NCI-H128 (cell line): ENCODE data around the gene SEZ6L2.
"Not testable (repeated sequence)": the region's sequence is repeated elsewhere in the genome, so short reads cannot be mapped to it uniquely, and the experiment has no call there.

ENCODE experiments used
- DNase-seq: peaks from one replicate; lab custom pipeline; 2025; ENCODE audit not compliant: unreplicated experiment; lab: John Stamatoyannopoulos, UW

Gene SEZ6L2

DNA sequence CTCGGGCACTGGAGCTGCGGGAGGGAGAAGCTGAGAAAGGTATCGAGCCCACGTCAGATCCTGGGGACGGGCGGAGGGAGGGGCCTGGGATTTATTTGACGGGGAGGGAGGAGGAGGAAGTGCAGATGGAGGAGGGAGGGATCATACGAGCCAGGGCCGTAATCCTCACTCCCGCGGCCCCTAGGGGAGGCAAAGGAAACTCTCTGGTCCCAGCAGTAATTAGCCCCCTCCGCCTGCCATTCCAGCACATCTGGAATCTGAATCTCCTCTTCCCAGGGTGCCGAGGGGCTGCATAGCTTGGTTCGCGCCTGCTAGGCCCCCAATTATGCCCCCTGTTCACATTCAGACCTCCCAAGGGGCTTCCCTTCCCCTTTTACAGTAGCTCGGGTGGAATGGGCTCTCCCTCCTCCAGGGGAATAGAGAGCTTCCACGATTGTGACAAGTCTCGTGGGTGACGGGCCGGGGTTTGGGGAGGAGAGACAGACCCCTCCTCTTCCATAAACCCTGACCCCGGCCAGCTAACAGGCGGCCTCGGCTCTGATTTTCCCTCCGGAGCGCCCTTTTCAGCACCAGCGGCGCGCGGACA is at the start of gene SEZ6L2:
Gene SEZ6L2, minus strand, starts transcription at position 35 of the 586 bp plus-strand sequence. CDS start 531 bp downstream, outside the sequence.
- peak; percentile 51 for DNase-seq

- no peak for DNase-seq
Measured at GRCh38 chr16:29947897-29948296, 48.5 kb upstream of the SEZ6L2 start.

GRCh38 chr16:29943846-29944799 is 44.8 kb upstream of the SEZ6L2 start:
- no peak for DNase-seq

DNA sequence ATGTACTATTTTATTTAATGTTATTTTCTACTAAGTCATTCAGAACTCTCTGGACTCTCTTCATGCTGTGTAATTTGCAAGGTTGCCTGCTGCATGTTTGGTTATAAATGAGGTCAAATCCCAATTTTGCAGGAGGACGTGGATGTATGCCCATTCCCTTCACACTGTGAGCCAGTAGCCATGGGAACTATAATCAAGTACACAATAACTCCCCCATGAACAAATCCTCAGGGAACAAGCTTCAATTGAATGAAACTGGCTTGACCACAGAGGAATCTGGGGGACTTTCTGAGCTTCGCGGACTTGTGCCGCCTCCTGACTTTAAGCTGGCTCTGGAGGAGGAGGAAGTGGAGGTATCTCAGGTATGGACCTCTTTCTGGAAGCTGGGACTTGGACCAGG is 41.3 kb upstream of the SEZ6L2 start:
- DNase-seq = no peak

DNA sequence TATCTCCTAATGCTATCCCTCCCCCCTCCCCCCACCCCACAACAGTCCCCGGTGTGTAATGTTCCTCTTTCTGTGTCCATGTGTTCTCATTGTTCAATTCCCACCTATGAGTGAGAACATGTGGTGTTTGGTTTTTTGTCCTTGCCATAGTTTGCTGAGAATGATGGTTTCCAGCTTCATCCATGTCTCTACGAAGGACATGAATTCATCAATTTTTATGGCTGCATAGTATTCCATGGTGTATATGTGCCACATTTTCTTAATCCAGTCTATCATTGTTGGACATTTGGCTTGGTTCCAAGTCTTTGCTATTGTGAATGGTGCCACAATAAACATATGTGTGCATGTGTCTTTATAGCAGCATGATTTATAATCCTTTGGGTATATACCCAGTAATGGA is 32.4 kb upstream of the SEZ6L2 start:
- not testable (repeated sequence) for DNase-seq

- DNase-seq = no peak
Measured at GRCh38 chr16:29927070-29927905, 27.9 kb upstream of the SEZ6L2 start.

- DNase-seq = no peak
Measured at GRCh38 chr16:29926711-29927052, 27.3 kb upstream of the SEZ6L2 start.

DNA sequence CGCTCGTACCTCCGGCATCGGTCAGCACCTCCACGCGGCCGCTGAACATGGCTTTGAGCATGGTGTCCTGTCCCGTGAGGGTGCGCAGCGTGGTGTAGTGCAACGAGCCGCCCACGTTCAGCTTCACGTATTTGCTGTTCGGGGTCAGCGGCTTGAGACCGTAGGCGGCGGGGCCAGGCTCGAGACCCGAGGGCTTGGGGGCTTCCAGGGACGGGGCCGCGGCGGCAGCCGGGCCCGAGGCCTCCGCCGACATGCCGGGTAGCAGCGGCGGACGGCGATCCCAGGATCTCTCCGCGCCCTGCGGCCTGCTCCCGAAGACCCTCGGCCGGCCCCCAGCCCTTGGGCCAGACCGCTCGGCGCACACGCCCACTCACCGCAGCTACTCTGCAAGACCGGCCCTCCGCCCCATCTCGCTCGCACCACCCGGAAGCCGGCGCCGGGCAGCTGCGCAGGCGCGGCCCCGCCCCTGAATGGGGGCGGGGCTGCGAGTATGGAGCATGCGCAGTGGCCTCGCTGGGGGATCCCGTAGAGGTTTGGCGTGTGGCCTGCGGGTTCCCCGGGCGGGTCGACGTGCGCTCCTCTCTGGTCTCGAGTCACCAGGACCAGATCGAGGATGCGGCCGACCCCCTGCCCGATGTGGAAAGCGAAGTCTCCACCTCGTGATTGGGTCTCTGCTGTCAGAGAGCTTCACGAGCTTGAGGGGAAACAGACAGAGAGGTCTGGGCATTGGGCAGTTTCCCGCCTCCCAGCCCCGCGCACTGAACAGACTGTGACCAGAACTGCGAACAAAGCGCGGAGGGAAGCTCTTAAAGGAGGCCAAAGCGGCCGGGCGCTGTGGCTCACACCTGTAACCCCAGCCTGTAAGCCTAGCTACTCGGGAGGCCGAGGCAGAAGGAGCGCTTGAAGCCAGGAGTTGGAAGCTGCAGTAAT is 26.7 kb upstream of the SEZ6L2 start, which contains the start of gene KCTD13:
Gene KCTD13, minus strand, starts transcription at position 446 of the 930 bp plus-strand sequence. Its CDS starts 193 bp downstream, at position 253.
- DNase-seq = peak; percentile 74

DNA sequence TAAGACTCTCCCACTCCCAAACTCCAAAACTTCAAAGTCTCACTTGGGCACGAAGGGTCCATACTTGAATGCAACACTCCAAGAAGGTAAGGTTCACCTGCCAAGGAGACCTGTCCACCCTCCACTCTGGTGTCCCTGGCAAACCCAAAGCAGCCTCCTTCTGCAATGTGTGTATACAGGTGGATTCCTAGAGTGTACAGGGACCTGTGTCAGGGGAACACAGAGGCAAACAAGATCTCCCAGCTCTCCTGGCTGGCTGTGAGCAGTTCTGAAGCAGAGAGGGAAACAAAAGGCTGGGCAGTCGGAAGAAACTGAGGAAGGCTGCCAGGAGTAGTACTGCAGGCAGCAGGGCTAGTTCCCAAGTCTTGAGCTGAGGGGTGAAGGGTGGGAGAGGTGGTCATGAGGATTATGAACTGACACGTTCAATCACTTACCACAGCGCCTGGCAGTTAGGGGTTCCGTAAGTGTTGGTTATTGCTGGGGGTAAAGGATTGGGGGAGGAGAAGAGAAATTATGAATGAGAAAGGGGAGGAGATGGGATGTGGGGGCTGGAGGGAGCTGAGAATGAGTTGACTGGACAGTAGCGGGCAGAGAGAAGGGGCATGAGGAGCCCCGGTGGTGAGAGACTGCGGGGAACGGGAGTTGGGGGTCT is 25.9 kb upstream of the SEZ6L2 start:
- no peak for DNase-seq

DNA sequence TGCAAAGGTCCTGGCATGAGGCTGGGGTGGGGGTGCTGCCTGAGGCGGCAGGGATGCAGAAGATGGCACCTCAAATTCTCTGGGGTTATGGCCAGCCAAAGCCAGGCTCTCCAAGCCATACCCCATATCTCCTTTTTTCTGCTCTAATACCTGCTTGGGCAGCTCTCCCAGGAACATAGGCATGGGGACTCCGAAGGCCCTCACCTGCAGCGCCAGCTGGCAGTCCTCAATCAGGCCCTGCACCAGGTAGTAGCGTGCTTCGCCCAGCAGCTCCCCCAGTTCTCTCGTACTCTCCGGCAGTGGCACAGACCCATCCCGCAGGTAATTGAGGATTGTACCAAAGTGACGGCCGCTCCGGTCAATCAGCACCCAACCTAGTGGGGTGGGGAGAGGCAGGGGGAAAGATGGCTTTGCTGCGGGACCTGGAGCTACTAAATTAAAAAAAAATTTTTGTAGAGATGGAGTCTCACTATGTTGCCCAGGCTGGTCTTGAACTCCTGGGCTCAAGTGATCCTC is 23.7 kb upstream of the SEZ6L2 start:
- DNase-seq = no peak

- DNase-seq = no peak
Measured at GRCh38 chr16:29922326-29922725, 23.0 kb upstream of the SEZ6L2 start.

DNA sequence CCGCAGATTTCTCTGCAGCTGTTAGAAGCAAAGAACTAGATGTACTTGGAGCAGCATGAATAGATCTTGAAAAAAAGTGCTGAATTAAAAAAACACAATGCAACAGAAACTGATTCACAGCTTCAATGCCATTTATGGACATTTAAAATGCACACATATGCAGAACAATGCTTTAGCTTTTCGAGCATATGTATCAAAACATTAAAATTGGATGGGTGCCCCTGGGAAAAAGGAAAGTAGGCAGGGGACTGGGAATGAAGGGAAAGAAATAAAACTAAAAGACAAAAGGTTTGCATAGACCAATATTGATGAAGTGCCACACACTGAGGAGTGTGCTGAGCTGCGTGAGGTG is 21.7 kb upstream of the SEZ6L2 start:
- DNase-seq = no peak

GRCh38 chr16:29920288-29921033 is 21.1 kb upstream of the SEZ6L2 start:
- no peak for DNase-seq

GRCh38 chr16:29916979-29917378 is 17.6 kb upstream of the SEZ6L2 start:
- DNase-seq = no peak

DNA sequence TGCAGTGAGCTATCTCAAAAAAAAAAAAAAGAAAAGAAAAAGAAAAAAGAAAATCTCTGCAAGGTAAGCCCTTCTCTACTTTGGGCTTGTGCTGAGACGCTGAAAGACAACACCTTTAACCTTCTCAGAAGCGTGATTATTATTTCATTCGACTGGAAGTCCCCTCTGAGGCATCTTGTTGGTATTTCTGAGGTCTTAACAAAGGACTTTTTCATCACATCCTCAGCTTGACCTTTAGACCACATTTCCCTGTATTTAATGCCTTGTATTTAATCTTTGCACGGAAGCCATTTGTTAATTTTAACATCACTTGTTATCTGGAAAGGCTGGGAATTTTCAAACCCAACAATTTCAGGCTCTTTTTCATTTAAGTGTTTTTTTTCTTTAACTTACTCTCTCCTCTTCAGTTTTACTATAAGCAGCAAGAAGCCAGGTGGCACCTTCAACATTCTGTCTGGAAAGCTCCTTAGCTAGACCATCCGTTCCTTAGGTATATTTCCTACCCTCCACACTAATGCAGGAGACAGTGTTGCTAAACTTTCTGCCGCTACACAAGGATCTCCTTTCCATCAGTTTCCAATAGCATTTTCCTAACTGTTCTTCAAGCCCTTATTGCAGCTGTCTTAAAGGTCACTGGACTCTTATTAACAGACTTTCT is 16.4 kb upstream of the SEZ6L2 start:
- no peak for DNase-seq

DNA sequence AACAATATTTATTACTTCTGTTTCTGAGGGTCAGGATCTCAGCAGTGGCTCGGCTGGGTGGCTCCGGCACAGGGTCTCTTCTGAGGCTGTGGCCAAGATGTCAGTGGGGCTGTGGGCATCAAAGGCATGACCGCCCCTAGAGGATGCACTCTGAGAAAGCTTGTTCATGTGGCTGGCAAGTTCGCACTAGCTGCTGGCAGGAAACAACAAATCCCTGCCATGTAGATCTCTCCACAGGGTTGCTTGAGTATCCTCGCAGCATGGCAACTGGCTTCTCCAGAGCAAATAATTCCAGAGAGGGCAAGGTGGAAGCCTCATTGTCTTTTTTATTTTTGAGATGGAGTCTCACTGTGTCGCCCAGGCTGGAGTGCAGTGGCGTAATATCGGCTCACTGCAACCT is 14.2 kb upstream of the SEZ6L2 start:
- no peak for DNase-seq

DNA sequence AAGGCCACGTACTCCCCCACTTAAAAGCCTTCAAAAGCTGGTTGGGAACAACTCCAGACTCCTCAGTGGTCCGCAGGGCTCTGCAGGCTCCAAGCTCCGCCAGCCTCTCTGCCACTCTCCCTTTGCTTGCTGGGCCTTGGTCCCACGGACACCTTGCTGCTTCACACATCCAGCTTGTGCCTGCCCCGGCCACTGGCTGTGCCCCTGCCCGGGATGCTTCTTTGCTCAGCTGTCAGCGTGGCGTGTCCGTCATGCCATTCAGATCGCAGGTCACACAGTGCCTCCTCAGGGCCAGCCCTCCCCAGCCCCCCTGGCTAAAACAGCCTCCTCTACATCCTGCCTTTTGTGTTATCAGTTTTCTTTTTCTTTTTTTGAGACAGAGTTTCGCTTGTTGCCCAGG is 12.7 kb upstream of the SEZ6L2 start:
- DNase-seq = no peak

GRCh38 chr16:29911676-29912010 is 12.3 kb upstream of the SEZ6L2 start:
- DNase-seq = no peak
